Esophagus (tissue), 2 donors: ENCODE data around the gene TRPM3. TPM values are rescaled to one million over a fixed set of nuclear protein-coding genes. Genes with fewer than 3 reads are reported as not detected.
"Not testable (repeated sequence)": the region's sequence is repeated elsewhere in the genome, so short reads cannot be mapped to it uniquely, and the experiment has no call there.

Experiments
- H3K27ac ChIP-seq, 2 donors: one replicate each; pipeline ENCODE4 v1.5.1; 2013; ENCODE audit warnings: low read depth in 2 of 2, mild to moderate bottlenecking in 2 of 2, inconsistent platforms in 1 of 2, low read length in 1 of 2, moderate library complexity in 1 of 2
- H3K27me3 ChIP-seq, 2 donors: one replicate each; pipeline ENCODE4 v1.6.1; 2013; ENCODE audit warnings: low read length in 2 of 2, control low read depth in 1 of 2, mild to moderate bottlenecking in 1 of 2; ENCODE audit not compliant: insufficient read depth in 2 of 2, control insufficient read depth in 1 of 2
- H3K36me3 ChIP-seq, 2 donors: one replicate each; pipeline ENCODE4 v1.6.1; 2013; ENCODE audit warnings: low read length in 1 of 2; ENCODE audit not compliant: control insufficient read depth in 2 of 2, insufficient read depth in 2 of 2
- H3K4me1 ChIP-seq, 2 donors: one replicate each; pipeline ENCODE4 v1.6.1; 2013; ENCODE audit warnings: low read length in 1 of 2; ENCODE audit not compliant: control insufficient read depth in 2 of 2, insufficient read depth in 2 of 2
- H3K4me3 ChIP-seq, 2 donors: one replicate each; pipeline ENCODE4 v1.5.1; 2013; ENCODE audit warnings: low read length in 2 of 2, mild to moderate bottlenecking in 2 of 2, low read depth in 1 of 2, moderate library complexity in 1 of 2
- H3K9me3 ChIP-seq, 2 donors: one replicate each; pipeline ENCODE4 v1.6.1; 2013; ENCODE audit warnings: mild to moderate bottlenecking in 2 of 2, low read depth in 1 of 2, low read length in 1 of 2, moderate library complexity in 1 of 2; ENCODE audit not compliant: control insufficient read depth in 2 of 2, insufficient read depth in 1 of 2
- WGBS, 2 donors: extraction: QIAGEN DNeasy Blood & Tissue Kit; methylation state at CpG; one replicate each; pipeline ENCODE4 v1.1.7; 2013; 5-methylcytosine and 5-hydroxymethylcytosine counted together
- polyA plus RNA-seq, 2 donors: library from polyadenylated mRNA; stranded (reverse); fragments of 200-250 nt; gene quantifications; one replicate each; pipeline ENCODE4 v1.2.3, GENCODE V29; 2013
- donor health status: healthy with polysubstance abuse.
- donor health status: Bipolar disorder and iron deficiency.

The TRPM3 gene
- polyA plus RNA-seq, 2 donors = under 0.01 to 0.02 TPM

DNA sequence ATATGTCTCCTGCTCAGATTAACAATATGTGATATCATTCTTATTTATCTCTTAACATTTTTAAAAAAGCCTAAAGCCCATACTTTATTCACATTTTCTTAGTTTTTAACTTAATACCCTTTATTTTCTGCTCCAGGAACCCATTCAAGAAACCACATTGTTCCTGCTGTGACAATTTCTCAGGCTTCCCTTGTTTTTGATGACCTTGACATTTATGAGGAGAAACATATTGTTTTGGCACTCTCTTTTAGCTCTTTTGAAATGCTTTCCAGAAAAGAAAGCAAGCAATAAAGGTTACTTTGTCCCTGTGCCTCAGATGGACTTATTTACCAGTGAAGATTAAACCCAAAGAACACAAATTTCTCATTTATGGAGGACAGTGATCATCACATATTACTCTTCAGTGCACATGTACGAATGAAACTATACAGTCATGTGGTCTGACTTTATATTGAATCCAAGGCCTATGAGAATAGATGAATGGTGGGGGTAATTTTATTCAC lies 445.5 kb downstream of the TRPM3 start:
- WGBS, 2 donors = 91 to 93% methylated on average over 1 of the region's 1 CpG
- no peaks in the 10 kb centered on the region for H3K36me3 ChIP-seq
- H3K9me3 ChIP-seq = no peaks in the 10 kb centered on the region
- H3K27ac ChIP-seq = no peak overlapping the region
- H3K4me3 ChIP-seq = no peak overlapping the region
- H3K27me3 ChIP-seq = no peaks in the 10 kb centered on the region
- H3K4me1 ChIP-seq = no peaks in the 10 kb centered on the region

DNA sequence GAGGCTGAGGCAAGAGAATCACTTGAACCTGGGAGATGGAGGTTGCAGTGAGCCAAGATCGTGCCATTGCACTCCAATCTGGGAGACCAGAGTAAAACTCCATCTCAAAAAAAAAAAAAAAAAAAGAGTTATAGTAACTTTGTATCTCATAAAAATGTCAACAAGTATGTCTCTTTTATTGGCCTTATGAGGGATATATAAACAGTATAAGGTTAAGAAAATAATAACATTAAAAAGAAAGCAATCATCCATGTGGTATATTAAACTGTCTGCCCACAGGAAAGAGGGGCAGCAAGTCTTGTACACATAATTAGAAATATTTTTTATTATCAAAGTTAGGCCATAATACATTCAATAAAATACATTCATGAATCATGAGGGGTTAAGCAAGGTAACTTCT lies 447.6 kb downstream of the TRPM3 start:
- WGBS, 2 donors = 94 to 100% methylated on average over 1 of the region's 1 CpG

DNA sequence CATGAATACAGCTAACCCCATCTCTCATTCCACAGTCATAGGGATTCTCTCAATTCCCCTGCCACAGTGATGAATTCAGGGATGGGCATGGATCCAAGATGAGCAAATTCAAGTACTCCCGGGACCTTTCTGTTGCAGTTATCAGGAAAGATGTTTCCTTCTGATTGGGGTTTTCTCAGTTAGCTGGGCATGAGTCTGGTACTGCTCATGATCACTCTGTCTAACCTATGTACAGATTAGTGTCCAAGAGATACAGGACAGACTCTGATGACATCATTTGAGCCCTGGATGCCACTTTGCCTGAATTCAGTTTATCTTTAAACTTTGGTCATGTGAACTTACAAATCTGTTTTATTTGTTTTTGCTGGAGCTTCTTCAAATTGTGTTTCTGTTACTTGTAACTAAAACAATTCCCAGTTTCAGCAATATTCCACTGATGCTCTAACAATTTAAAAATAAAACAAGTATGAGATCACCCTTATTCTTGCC lies 449.2 kb downstream of the TRPM3 start:
- no peak overlapping the region for H3K4me3 ChIP-seq
- H3K27me3 ChIP-seq = no peaks in the 10 kb centered on the region
- H3K9me3 ChIP-seq = no peaks in the 10 kb centered on the region
- 41 to 46% methylated on average over 1 of the region's 1 CpG for WGBS, 2 donors
- peaks cover 0 to 3% of the 10 kb centered on the region in 2 donors for H3K4me1 ChIP-seq
- H3K36me3 ChIP-seq = no peaks in the 10 kb centered on the region
- H3K27ac ChIP-seq = no peak overlapping the region

More for the DNA sequence above, 447.6 kb downstream of the TRPM3 start:
- Histone ChIP-seq H3K36me3 (no peaks in the 10 kb centered on the region), H3K9me3 (no peaks in the 10 kb centered on the region), H3K27me3 (no peaks in the 10 kb centered on the region), H3K27ac (no peak overlapping the region), H3K4me1 (peaks cover 0 to 1% of the 10 kb centered on the region in 2 donors), H3K4me3 (no peak overlapping the region)

DNA sequence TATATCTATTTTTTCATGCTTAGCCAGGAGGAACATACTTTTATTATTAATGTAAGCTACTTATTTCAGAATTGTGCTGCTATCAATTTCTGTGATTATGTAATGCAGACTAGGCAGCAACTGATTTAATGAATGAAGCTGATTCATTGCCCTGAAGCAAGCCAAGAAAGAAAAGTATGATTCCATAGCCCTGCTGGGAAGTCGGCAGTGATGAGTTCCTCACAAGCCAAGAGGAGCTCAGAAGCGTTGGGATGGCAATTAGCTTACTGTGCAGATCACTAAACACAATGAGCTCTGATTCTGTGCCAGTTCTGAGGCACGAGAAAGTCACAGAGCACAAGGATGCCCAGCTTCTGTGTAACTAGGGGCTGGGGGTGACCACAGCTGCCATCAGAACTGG lies 452.7 kb downstream of the TRPM3 start:
- no peaks in the 10 kb centered on the region for H3K27me3 ChIP-seq
- H3K4me3 ChIP-seq = no peak overlapping the region
- 29 to 43% methylated on average over 3 of the region's 3 CpGs for WGBS, 2 donors
- peaks cover 0 to 3% of the 10 kb centered on the region in 2 donors for H3K4me1 ChIP-seq
- H3K36me3 ChIP-seq = no peaks in the 10 kb centered on the region
- no peaks in the 10 kb centered on the region for H3K9me3 ChIP-seq
- no peak overlapping the region for H3K27ac ChIP-seq

DNA sequence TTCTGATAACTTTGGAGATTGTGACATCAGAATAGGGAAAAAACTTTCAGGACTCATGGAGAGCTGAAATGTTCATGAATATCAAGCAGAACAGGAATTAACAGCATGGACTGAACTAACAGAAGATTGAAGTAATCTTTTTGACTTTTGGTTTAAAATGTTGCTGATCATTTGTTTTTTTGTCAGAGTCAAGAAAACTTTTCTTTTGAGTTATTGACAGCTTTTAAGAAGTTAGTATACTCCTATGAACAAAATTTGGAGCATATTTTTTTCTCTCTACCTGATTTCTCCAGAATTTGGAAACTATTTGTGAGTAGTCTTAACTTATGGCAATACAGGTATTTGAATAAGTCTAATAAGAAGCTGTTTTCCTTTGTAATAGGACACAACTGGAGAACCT lies 462.7 kb downstream of the TRPM3 start:
- H3K4me3 ChIP-seq = no peak overlapping the region
- H3K27me3 ChIP-seq = no peaks in the 10 kb centered on the region
- no peak overlapping the region for H3K27ac ChIP-seq
- H3K4me1 ChIP-seq = no peaks in the 10 kb centered on the region
- no peaks in the 10 kb centered on the region for H3K36me3 ChIP-seq
- no peaks in the 10 kb centered on the region for H3K9me3 ChIP-seq

DNA sequence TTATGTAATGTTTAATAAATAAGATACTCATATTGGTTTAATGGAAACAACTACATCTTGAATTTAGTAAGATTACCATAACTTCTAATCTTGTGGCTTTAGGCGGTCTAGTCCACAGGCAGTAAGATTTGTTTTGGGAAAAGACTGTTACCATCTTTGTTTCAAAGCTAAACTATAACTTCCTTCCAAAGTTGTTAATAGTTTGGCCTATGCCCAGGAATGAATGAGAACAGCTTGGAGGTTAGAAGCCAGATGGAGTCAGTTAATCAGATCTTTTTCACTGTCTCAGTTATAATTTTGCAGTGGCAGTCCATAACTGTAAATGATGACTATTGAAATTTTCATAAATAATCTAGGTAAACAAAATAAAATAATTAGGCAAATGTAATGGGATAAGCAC lies 465.1 kb downstream of the TRPM3 start:
- Histone ChIP-seq H3K27ac (no peak overlapping the region), H3K4me3 (no peak overlapping the region)
- 72 to 74% methylated on average over 1 of the region's 1 CpG for WGBS, 2 donors

DNA sequence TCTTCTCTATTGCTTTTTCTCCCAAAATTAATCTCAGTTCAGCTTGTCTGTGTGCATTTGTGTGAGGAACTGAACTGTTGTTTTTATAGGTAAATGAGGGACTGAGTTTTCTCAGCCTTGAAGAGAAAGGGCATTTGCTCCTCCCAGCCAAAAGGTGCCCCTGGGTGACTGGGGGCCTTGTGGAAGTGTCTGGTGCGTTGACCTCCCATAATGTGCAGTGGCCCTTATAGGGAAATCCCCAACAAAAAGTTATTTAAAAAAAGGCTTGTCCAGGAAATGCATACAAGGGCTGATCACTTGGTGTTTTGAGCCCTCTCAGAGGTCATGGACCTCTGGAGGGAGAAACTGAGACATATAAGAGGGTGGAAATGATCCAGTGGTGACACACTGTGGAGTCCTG lies 467.3 kb downstream of the TRPM3 start:
- WGBS, 2 donors = 56 to 61% methylated on average over 1 of the region's 1 CpG
- no peak overlapping the region for H3K27ac ChIP-seq
- H3K4me3 ChIP-seq = no peak overlapping the region
- H3K9me3 ChIP-seq = no peaks in the 10 kb centered on the region
- no peaks in the 10 kb centered on the region for H3K36me3 ChIP-seq
- no peaks in the 10 kb centered on the region for H3K27me3 ChIP-seq
- no peaks in the 10 kb centered on the region for H3K4me1 ChIP-seq

More for the DNA sequence above, 465.1 kb downstream of the TRPM3 start:
- H3K36me3 ChIP-seq = no peaks in the 10 kb centered on the region
- H3K9me3 ChIP-seq = no peaks in the 10 kb centered on the region
- no peaks in the 10 kb centered on the region for H3K27me3 ChIP-seq
- no peaks in the 10 kb centered on the region for H3K4me1 ChIP-seq

DNA sequence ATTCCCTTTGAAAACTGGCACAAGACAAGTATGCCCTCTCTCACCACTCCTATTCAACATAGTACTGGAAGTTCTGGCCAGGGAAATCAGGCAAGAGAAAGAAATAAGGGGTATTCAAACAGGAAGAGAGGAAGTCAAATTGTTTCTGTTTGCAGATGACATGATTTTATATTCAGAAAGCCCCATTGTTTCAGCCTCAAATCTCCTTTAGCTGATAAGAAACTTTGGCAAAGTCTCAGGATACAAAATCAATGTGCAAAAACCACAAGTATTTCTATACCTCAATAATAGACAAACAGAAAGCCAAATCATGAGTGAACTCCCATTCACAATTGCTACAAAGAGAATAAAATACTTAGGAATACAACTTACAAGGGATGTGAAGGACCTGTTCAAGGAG lies 476.8 kb downstream of the TRPM3 start:
- H3K27me3 ChIP-seq, H3K27ac ChIP-seq, H3K36me3 ChIP-seq, H3K9me3 ChIP-seq, H3K4me1 ChIP-seq, H3K4me3 ChIP-seq: not testable (repeated sequence)

DNA sequence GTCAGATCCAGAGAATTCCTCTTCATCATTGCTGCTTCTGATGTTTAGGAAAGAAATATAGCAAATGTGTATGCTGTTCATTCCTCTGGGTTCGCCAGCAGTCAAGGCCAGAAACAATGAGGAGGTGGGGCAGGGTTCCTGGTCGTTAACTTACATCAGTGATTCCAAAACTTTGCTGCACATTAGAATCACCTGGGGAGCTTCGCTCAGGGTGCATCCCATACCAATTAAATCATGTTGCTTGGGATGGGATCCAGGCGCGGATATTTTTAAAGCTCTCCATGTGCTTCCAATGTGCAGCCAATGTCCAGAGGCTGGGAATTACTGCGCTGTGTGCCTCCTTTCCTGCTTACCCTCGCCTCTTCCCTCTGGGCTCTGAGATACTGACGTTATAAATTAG lies 479.1 kb downstream of the TRPM3 start:
- no peaks in the 10 kb centered on the region for H3K27me3 ChIP-seq
- no peaks in the 10 kb centered on the region for H3K36me3 ChIP-seq
- no peaks in the 10 kb centered on the region for H3K4me1 ChIP-seq
- WGBS, 2 donors = 82 to 84% methylated on average over 8 of the region's 8 CpGs
- H3K9me3 ChIP-seq = no peaks in the 10 kb centered on the region
- no peak overlapping the region for H3K27ac ChIP-seq
- H3K4me3 ChIP-seq = no peak overlapping the region

DNA sequence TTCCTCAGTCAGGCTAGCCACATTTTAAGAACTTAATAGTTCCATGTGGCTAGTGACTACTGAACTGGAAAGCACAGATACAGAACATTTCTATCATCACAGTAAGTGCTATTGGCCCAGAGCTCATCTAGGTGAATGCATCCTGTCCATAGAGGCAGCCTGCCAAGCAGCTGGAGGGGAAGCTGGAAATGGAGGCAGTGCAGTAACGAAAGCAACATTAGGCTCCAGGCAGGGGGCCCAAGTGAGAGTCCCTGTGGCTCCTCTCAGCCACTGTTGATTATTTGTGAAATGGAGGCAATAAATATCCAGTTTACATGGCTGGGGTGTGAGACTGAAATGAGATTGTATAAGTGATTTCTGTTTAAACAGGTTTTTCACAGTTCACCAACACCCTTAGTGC lies 479.8 kb downstream of the TRPM3 start:
- 43 to 52% methylated on average over 1 of the region's 1 CpG for WGBS, 2 donors
- Histone ChIP-seq H3K9me3 (no peaks in the 10 kb centered on the region), H3K36me3 (no peaks in the 10 kb centered on the region), H3K27ac (no peak overlapping the region), H3K4me3 (no peak overlapping the region), H3K4me1 (no peaks in the 10 kb centered on the region), H3K27me3 (no peaks in the 10 kb centered on the region)
